ENCODE measurements around the gene RPS6KA2. TPM values are rescaled to one million over a fixed set of nuclear protein-coding genes. Genes with fewer than 3 reads are reported as not detected.

Gene RPS6KA2
- total and polyA plus RNA-seq, 2 experiments from 2014 or later = 12.5 to 25.3 TPM

DNA sequence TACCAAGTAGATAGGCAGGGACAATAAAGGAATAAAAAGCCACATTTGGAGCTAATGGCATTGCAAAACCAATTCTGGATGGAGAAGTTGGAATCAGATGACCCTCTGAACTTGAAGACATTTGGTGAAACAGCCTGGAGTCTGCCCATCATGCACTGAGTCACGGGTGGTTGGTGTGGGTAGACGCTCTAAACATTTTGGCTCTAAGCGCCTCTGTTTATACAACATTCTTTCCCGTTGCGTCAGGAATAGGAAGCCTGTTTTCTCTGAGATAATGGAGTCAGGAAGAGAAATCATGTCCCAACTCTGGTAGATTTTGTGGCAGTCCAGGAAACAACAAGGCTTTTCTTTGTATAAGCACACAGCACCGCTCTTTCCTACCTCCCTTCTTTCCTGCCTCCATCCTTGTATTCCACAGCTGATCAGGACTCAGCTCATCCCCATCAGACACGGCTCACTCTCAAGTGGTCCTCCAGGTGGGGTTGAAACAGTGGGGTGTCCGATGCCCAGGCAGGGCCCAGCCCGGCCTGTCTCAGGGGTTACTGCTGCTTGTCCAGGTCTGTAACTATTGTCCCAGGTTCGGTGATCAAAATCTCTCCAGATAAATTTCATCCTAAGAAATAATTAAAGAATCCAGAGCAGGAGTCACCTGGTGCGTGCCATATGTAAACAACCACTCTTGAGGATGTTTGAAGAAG is 28.5 kb downstream of the RPS6KA2 start:
- H3K4me3 Mint-ChIP-seq = no peak overlapping the region
- no peaks in the 10 kb centered on the region for H3K36me3 ChIP-seq (ENCODE audit: insufficient read depth)
- ATAC-seq = no peak
- no peaks in the 10 kb centered on the region for H3K9me2 ChIP-seq (ENCODE audit: insufficient read depth)
- DNase-seq (ENCODE audit: low spot score) = no peak
- no peak overlapping the region for H3K27ac Mint-ChIP-seq
- peaks cover 3% of the 10 kb centered on the region; the same call in 2 of the 3 replicates for H3K36me3 Mint-ChIP-seq (ENCODE audit: low read depth)
- no peaks in the 10 kb centered on the region for H3K27me3 ChIP-seq (ENCODE audit: insufficient read depth)
- TF ChIP-seq, protein P1, sequence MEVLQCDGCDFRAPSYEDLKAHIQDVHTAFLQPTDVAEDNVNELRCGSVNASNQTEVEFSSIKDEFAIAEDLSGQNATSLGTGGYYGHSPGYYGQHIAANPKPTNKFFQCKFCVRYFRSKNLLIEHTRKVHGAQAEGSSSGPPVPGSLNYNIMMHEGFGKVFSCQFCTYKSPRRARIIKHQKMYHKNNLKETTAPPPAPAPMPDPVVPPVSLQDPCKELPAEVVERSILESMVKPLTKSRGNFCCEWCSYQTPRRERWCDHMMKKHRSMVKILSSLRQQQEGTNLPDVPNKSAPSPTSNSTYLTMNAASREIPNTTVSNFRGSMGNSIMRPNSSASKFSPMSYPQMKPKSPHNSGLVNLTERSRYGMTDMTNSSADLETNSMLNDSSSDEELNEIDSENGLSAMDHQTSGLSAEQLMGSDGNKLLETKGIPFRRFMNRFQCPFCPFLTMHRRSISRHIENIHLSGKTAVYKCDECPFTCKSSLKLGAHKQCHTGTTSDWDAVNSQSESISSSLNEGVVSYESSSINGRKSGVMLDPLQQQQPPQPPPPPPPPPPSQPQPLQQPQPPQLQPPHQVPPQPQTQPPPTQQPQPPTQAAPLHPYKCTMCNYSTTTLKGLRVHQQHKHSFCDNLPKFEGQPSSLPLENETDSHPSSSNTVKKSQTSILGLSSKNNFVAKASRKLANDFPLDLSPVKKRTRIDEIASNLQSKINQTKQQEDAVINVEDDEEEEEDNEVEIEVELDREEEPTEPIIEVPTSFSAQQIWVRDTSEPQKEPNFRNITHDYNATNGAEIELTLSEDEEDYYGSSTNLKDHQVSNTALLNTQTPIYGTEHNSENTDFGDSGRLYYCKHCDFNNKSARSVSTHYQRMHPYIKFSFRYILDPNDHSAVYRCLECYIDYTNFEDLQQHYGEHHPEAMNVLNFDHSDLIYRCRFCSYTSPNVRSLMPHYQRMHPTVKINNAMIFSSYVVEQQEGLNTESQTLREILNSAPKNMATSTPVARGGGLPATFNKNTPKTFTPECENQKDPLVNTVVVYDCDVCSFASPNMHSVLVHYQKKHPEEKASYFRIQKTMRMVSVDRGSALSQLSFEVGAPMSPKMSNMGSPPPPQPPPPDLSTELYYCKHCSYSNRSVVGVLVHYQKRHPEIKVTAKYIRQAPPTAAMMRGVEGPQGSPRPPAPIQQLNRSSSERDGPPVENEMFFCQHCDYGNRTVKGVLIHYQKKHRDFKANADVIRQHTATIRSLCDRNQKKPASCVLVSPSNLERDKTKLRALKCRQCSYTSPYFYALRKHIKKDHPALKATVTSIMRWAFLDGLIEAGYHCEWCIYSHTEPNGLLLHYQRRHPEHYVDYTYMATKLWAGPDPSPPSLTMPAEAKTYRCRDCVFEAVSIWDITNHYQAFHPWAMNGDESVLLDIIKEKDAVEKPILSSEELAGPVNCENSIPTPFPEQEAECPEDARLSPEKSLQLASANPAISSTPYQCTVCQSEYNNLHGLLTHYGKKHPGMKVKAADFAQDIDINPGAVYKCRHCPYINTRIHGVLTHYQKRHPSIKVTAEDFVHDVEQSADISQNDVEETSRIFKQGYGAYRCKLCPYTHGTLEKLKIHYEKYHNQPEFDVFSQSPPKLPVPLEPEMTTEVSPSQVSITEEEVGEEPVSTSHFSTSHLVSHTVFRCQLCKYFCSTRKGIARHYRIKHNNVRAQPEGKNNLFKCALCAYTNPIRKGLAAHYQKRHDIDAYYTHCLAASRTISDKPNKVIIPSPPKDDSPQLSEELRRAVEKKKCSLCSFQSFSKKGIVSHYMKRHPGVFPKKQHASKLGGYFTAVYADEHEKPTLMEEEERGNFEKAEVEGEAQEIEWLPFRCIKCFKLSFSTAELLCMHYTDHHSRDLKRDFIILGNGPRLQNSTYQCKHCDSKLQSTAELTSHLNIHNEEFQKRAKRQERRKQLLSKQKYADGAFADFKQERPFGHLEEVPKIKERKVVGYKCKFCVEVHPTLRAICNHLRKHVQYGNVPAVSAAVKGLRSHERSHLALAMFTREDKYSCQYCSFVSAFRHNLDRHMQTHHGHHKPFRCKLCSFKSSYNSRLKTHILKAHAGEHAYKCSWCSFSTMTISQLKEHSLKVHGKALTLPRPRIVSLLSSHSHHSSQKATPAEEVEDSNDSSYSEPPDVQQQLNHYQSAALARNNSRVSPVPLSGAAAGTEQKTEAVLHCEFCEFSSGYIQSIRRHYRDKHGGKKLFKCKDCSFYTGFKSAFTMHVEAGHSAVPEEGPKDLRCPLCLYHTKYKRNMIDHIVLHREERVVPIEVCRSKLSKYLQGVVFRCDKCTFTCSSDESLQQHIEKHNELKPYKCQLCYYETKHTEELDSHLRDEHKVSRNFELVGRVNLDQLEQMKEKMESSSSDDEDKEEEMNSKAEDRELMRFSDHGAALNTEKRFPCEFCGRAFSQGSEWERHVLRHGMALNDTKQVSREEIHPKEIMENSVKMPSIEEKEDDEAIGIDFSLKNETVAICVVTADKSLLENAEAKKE (CRISPR knock-in tag; IDR thresholded peaks at IDR 0.05) = no peak
- TF ChIP-seq, protein P2, sequence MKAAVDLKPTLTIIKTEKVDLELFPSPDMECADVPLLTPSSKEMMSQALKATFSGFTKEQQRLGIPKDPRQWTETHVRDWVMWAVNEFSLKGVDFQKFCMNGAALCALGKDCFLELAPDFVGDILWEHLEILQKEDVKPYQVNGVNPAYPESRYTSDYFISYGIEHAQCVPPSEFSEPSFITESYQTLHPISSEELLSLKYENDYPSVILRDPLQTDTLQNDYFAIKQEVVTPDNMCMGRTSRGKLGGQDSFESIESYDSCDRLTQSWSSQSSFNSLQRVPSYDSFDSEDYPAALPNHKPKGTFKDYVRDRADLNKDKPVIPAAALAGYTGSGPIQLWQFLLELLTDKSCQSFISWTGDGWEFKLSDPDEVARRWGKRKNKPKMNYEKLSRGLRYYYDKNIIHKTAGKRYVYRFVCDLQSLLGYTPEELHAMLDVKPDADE (IDR thresholded peaks at IDR 0.05) = no peak
- no peak for TF ChIP-seq EZH2 (IDR thresholded peaks at IDR 0.05; ENCODE audit: low read depth, unreplicated experiment)
- TF ChIP-seq EZH2phosphoT487 (IDR thresholded peaks at IDR 0.05; ENCODE audit: unreplicated experiment) = no peak
- TF ChIP-seq ZNF331 (CRISPR knock-in tag; IDR thresholded peaks at IDR 0.05; ENCODE audit: low read depth) = no peak
- H4K20me1 ChIP-seq (replicated peaks; ENCODE audit: insufficient read depth) = peaks cover 32% of the 10 kb centered on the region
- peaks cover 2% of the 10 kb centered on the region for H3K27me3 Mint-ChIP-seq (ENCODE audit: insufficient read depth, low read depth, poor library complexity)
- no peak overlapping the region for H3K27ac ChIP-seq (ENCODE audit: low read depth)
- H3K4me3 ChIP-seq = no peak overlapping the region
- peaks cover 82% of the 10 kb centered on the region for H3K79me2 ChIP-seq (replicated peaks; ENCODE audit: insufficient read depth)
- H3K4me1 Mint-ChIP-seq = peaks cover 45% of the 10 kb centered on the region
- no peaks in the 10 kb centered on the region; the same call in 2 of the 3 replicates for H3K9me3 Mint-ChIP-seq
- H3K4me2 ChIP-seq = peak overlapping the region; percentile 26; the same call in 1 of the 2 replicates
- H2AFZ ChIP-seq = no peak overlapping the region
- no peaks in the 10 kb centered on the region for H3F3A ChIP-seq (replicated peaks; ENCODE audit: low read depth)
- H3K4me1 ChIP-seq (ENCODE audit: insufficient read depth) = peaks cover 17% of the 10 kb centered on the region
